Stimulated activated naive B cell treated with anti-CD40 and anti-IgM and Interleukin-4, amounts not matched to agents 10 μg/mL and 1 μg/mL and 100 μg/mL, for 72 hours (primary cell): ENCODE results near the gene AKT3.

Experiments
- ATAC-seq, 2 donors: fragments of 150-1000 bp; cut with Tn5 transposase; replicated peaks; 2 replicates each; pipeline ENCODE4 v1.10.0; 2021; ENCODE audit warnings: moderate library complexity in 1 of 2
- DNase-seq: peaks from one replicate; pipeline ENCODE4 v3.0.0; 2021
- H3K27ac Mint-ChIP-seq: one replicate; pipeline ENCODE4 v1.8.0; 2022; ENCODE audit warnings: mild to moderate bottlenecking, mixed read lengths
- H3K27me3 Mint-ChIP-seq, 2 donors: one replicate each; pipeline ENCODE4 v1.8.0; 2022; ENCODE audit warnings: mixed read lengths in 2 of 2
- H3K36me3 Mint-ChIP-seq, 2 donors: one replicate each; pipeline ENCODE4 v1.8.0; 2022; ENCODE audit warnings: mixed read lengths in 2 of 2, mild to moderate bottlenecking in 1 of 2
- H3K4me1 Mint-ChIP-seq, 2 donors: one replicate each; pipeline ENCODE4 v1.8.0; 2022; ENCODE audit warnings: mixed read lengths in 2 of 2, mild to moderate bottlenecking in 1 of 2
- H3K4me3 Mint-ChIP-seq, 2 donors: one replicate each; pipeline ENCODE4 v1.8.0; 2022; ENCODE audit warnings: mild to moderate bottlenecking in 2 of 2, mixed read lengths in 2 of 2, moderate library complexity in 1 of 2
- H3K9me3 Mint-ChIP-seq, 2 donors: one replicate each; pipeline ENCODE4 v1.8.0; 2022; ENCODE audit warnings: mixed read lengths in 2 of 2, mild to moderate bottlenecking in 1 of 2

Gene AKT3

GRCh38 chr1:243849421-243850201 lies 432 bp downstream of the AKT3 start:
- no peaks in the 10 kb centered on the region for H3K27me3 Mint-ChIP-seq
- DNase-seq, result peak; percentile 74
- no peaks in the 10 kb centered on the region for H3K9me3 Mint-ChIP-seq

GRCh38 chr1:243848858-243849420 lies 1.1 kb downstream of the AKT3 start:
- Mint-ChIP-seq H3K4me3 (peak overlapping the region; percentile 94 to 99), H3K4me1 (peaks cover 14 to 37% of the 10 kb centered on the region in 2 donors)
- peak; percentile 39 for DNase-seq

More at GRCh38 chr1:243849421-243850201, 432 bp downstream of the AKT3 start:
- H3K36me3 Mint-ChIP-seq, result peaks cover 0 to 7% of the 10 kb centered on the region in 2 donors
- H3K4me3 Mint-ChIP-seq, result peak overlapping the region; percentile 94 to 99
- H3K4me1 Mint-ChIP-seq, result peaks cover 14 to 37% of the 10 kb centered on the region in 2 donors
- peak; percentile 52 to 61 for ATAC-seq
- H3K27ac Mint-ChIP-seq, result peak overlapping the region; percentile 99

GRCh38 chr1:243848165-243848857 lies 1.7 kb downstream of the AKT3 start:
- H3K4me3 Mint-ChIP-seq, result peak overlapping the region; percentile 94 to 99
- ATAC-seq, result no peak
- no peaks in the 10 kb centered on the region for H3K9me3 Mint-ChIP-seq
- H3K27me3 Mint-ChIP-seq, result no peaks in the 10 kb centered on the region
- no peak for DNase-seq
- H3K27ac Mint-ChIP-seq, result peak overlapping the region; percentile 99
- H3K4me1 Mint-ChIP-seq, result peaks cover 15 to 37% of the 10 kb centered on the region in 2 donors
- peaks cover 0 to 10% of the 10 kb centered on the region in 2 donors for H3K36me3 Mint-ChIP-seq

More at GRCh38 chr1:243848858-243849420, 1.1 kb downstream of the AKT3 start:
- H3K27ac Mint-ChIP-seq, result peak overlapping the region; percentile 99
- H3K9me3 Mint-ChIP-seq, result no peaks in the 10 kb centered on the region
- no peaks in the 10 kb centered on the region for H3K27me3 Mint-ChIP-seq
- peak; percentile 17 to 28 for ATAC-seq
- H3K36me3 Mint-ChIP-seq, result peaks cover 0 to 7% of the 10 kb centered on the region in 2 donors

GRCh38 chr1:243846761-243847160 lies 3.3 kb downstream of the AKT3 start:
- Mint-ChIP-seq H3K4me1 (peaks cover 19 to 39% of the 10 kb centered on the region in 2 donors), H3K27ac (no peak overlapping the region), H3K36me3 (peaks cover 5 to 16% of the 10 kb centered on the region in 2 donors), H3K9me3 (no peaks in the 10 kb centered on the region), H3K4me3 (no peak overlapping the region), H3K27me3 (no peaks in the 10 kb centered on the region)
- DNase-seq, result no peak
- ATAC-seq, result no peak

- no peaks in the 10 kb centered on the region for H3K9me3 Mint-ChIP-seq
- no peaks in the 10 kb centered on the region for H3K27me3 Mint-ChIP-seq
- H3K4me3 Mint-ChIP-seq, result no peak overlapping the region
- no peak overlapping the region for H3K27ac Mint-ChIP-seq
- H3K4me1 Mint-ChIP-seq, result peaks cover 19 to 39% of the 10 kb centered on the region in 2 donors
- ATAC-seq (no peak), DNase-seq (no peak)
- H3K36me3 Mint-ChIP-seq, result peaks cover 5 to 16% of the 10 kb centered on the region in 2 donors
Observed at GRCh38 chr1:243845888-243846287, 4.2 kb downstream of the AKT3 start.

GRCh38 chr1:243844186-243844585 lies 5.9 kb downstream of the AKT3 start:
- Mint-ChIP-seq H3K4me1 (peaks cover 19 to 39% of the 10 kb centered on the region in 2 donors), H3K27ac (no peak overlapping the region), H3K27me3 (no peaks in the 10 kb centered on the region), H3K9me3 (no peaks in the 10 kb centered on the region), H3K4me3 (no peak overlapping the region), H3K36me3 (peaks cover 5 to 15% of the 10 kb centered on the region in 2 donors)
- DNase-seq (no peak), ATAC-seq (no peak)

- no peaks in the 10 kb centered on the region for H3K27me3 Mint-ChIP-seq
- no peak for DNase-seq
- no peaks in the 10 kb centered on the region for H3K9me3 Mint-ChIP-seq
- H3K4me3 Mint-ChIP-seq, result no peak overlapping the region
- peak overlapping the region; percentile 75 for H3K27ac Mint-ChIP-seq
- peak in 1 of 2 donors; percentile 38 for ATAC-seq
- peaks cover 12 to 28% of the 10 kb centered on the region in 2 donors for H3K4me1 Mint-ChIP-seq
- H3K36me3 Mint-ChIP-seq, result peaks cover 5 to 12% of the 10 kb centered on the region in 2 donors
Observed at GRCh38 chr1:243842978-243843511, 7.0 kb downstream of the AKT3 start.

- no peak overlapping the region for H3K4me3 Mint-ChIP-seq
- H3K27me3 Mint-ChIP-seq, result no peaks in the 10 kb centered on the region
- H3K9me3 Mint-ChIP-seq, result peaks cover 0 to 1% of the 10 kb centered on the region in 2 donors
- no peak overlapping the region for H3K27ac Mint-ChIP-seq
- H3K4me1 Mint-ChIP-seq, result peaks cover 12 to 24% of the 10 kb centered on the region in 2 donors
- H3K36me3 Mint-ChIP-seq, result peaks cover 9 to 18% of the 10 kb centered on the region in 2 donors
- ATAC-seq, result no peak
- DNase-seq, result no peak
Observed at GRCh38 chr1:243842161-243842560, 7.9 kb downstream of the AKT3 start.

- Mint-ChIP-seq H3K9me3 (peaks cover under 1 to 1% of the 10 kb centered on the region in 2 donors), H3K27ac (no peak overlapping the region), H3K36me3 (peaks cover 15 to 23% of the 10 kb centered on the region in 2 donors), H3K4me3 (no peak overlapping the region), H3K27me3 (no peaks in the 10 kb centered on the region), H3K4me1 (peaks cover 12 to 19% of the 10 kb centered on the region in 2 donors)
- ATAC-seq (no peak), DNase-seq (no peak)
Observed at GRCh38 chr1:243841507-243841906, 8.5 kb downstream of the AKT3 start.

GRCh38 chr1:243837907-243838535 lies 12.0 kb downstream of the AKT3 start:
- peaks cover 7 to 9% of the 10 kb centered on the region in 2 donors for H3K9me3 Mint-ChIP-seq
- H3K4me1 Mint-ChIP-seq, result peaks cover 4 to 8% of the 10 kb centered on the region in 2 donors
- no peak for DNase-seq
- H3K27me3 Mint-ChIP-seq, result no peaks in the 10 kb centered on the region
- ATAC-seq, result peak; percentile 75 to 91
- no peak overlapping the region for H3K4me3 Mint-ChIP-seq
- H3K36me3 Mint-ChIP-seq, result peaks cover 35 to 47% of the 10 kb centered on the region in 2 donors
- no peak overlapping the region for H3K27ac Mint-ChIP-seq

- no peak overlapping the region for H3K4me3 Mint-ChIP-seq
- H3K27ac Mint-ChIP-seq, result no peak overlapping the region
Observed at GRCh38 chr1:243834130-243834529, 15.9 kb downstream of the AKT3 start.

GRCh38 chr1:243831463-243831862 lies 18.6 kb downstream of the AKT3 start:
- no peak for DNase-seq
- Mint-ChIP-seq H3K36me3 (peaks cover 32 to 50% of the 10 kb centered on the region in 2 donors), H3K27ac (no peak overlapping the region), H3K4me3 (no peak overlapping the region), H3K27me3 (no peaks in the 10 kb centered on the region), H3K9me3 (peaks cover 6 to 7% of the 10 kb centered on the region in 2 donors), H3K4me1 (peaks cover 10 to 26% of the 10 kb centered on the region in 2 donors)
- no peak for ATAC-seq

More at GRCh38 chr1:243834130-243834529, 15.9 kb downstream of the AKT3 start:
- ATAC-seq (no peak), DNase-seq (no peak)
- Mint-ChIP-seq H3K9me3 (peaks cover 7 to 9% of the 10 kb centered on the region in 2 donors), H3K27me3 (no peaks in the 10 kb centered on the region), H3K36me3 (peaks cover 38 to 51% of the 10 kb centered on the region in 2 donors), H3K4me1 (peaks cover 8 to 12% of the 10 kb centered on the region in 2 donors)

- DNase-seq (no peak), ATAC-seq (no peak)
- Mint-ChIP-seq H3K4me3 (no peak overlapping the region), H3K4me1 (peaks cover 18 to 47% of the 10 kb centered on the region in 2 donors), H3K36me3 (peaks cover 38 to 52% of the 10 kb centered on the region in 2 donors), H3K27ac (no peak overlapping the region), H3K9me3 (peaks cover 2 to 6% of the 10 kb centered on the region in 2 donors), H3K27me3 (no peaks in the 10 kb centered on the region)
Observed at GRCh38 chr1:243827206-243827605, 22.8 kb downstream of the AKT3 start.
